ENCODE measurements around the gene NHLRC3. TPM values are rescaled to one million over a fixed set of nuclear protein-coding genes. Genes with fewer than 3 reads are reported as not detected.
"Not testable (repeated sequence)": the region's sequence is repeated elsewhere in the genome, so short reads cannot be mapped to it uniquely, and the experiment has no call there.

Gene NHLRC3
- total RNA-seq, 3 donors from 2014 or later (not counting 1 experiment from before 2014, with no cell fraction given), result 26.0 to 36.8 (median 28.3) TPM

DNA sequence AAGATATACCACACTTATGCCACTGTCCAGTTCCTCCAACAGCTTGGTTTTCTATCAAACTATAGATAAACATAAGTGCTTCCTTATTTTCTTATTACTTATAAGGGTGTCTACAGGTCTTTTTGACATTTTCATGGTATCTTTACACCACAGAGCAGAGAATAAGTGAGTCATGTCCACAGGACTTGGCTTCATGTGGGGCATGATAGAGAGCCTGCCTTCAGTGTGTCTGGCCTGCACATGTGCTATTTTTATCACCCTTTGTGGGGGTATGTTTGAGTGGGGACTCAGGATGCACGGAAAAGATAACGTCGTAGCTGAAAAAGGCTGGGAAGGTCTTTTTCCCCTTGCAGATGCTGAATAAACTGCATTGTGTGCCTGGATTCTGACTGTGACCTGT is 39.5 kb upstream of the NHLRC3 start:
- Histone ChIP-seq H3K4me1 (ENCODE audit: control insufficient read depth, insufficient read depth, low read length) (no peaks in the 10 kb centered on the region), H3K27ac (ENCODE audit: low read length) (no peak overlapping the region), H3K36me3 (ENCODE audit: control insufficient read depth, insufficient read depth, low read length) (no peaks in the 10 kb centered on the region), H3K9me3 (ENCODE audit: control insufficient read depth, insufficient read depth, low read length) (no peaks in the 10 kb centered on the region), H3K4me3 (ENCODE audit: low read length) (no peak overlapping the region), H3K27me3 (ENCODE audit: control insufficient read depth, insufficient read depth, low read length) (no peaks in the 10 kb centered on the region)
- WGBS (ENCODE audit: insufficient coverage), result 90% methylated on average over 3 of the region's 3 CpGs
- Mint-ChIP-seq H3K4me3 (no peak overlapping the region), H3K4me1 (no peaks in the 10 kb centered on the region), H3K36me3 (no peaks in the 10 kb centered on the region), H3K27me3 (ENCODE audit: low read depth in 2 of 2) (no peaks in the 10 kb centered on the region), H3K9me3 (no peaks in the 10 kb centered on the region), H3K27ac (no peak overlapping the region)
- ATAC-seq (no peak), DNase-seq (no peak)
- intact Hi-C loops (cut with micrococcal nuclease), result no loop called here
- no peak for TF ChIP-seq CTCF (IDR thresholded peaks at IDR 0.05)

- intact Hi-C loops (cut with micrococcal nuclease); H3K4me3 ChIP-seq (ENCODE audit: low read length): not testable (repeated sequence)
Measured at GRCh38 chr13:39006371-39007111, 31.7 kb upstream of the NHLRC3 start.

GRCh38 chr13:39012608-39013007 is 25.6 kb upstream of the NHLRC3 start:
- no peak for ATAC-seq
- no peak for DNase-seq
- Mint-ChIP-seq H3K4me3 (no peak overlapping the region), H3K36me3 (peaks cover 40% of the 10 kb centered on the region), H3K9me3 (no peaks in the 10 kb centered on the region), H3K4me1 (peaks cover 8% of the 10 kb centered on the region in 2 donors), H3K27ac (peak overlapping the region in 1 of 2 donors; percentile 10), H3K27me3 (ENCODE audit: low read depth in 2 of 2) (no peaks in the 10 kb centered on the region)
- Histone ChIP-seq H3K9me3 (ENCODE audit: control insufficient read depth, insufficient read depth, low read length) (no peaks in the 10 kb centered on the region), H3K4me1 (ENCODE audit: control insufficient read depth, insufficient read depth, low read length) (no peaks in the 10 kb centered on the region), H3K36me3 (ENCODE audit: control insufficient read depth, insufficient read depth, low read length) (peaks cover 80% of the 10 kb centered on the region), H3K27ac (ENCODE audit: low read length) (no peak overlapping the region), H3K27me3 (ENCODE audit: control insufficient read depth, insufficient read depth, low read length) (no peaks in the 10 kb centered on the region), H3K4me3 (ENCODE audit: low read length) (no peak overlapping the region)
- intact Hi-C loops (cut with micrococcal nuclease), result no loop called here
- WGBS (ENCODE audit: insufficient coverage), result 93% methylated on average over 7 of the region's 7 CpGs
- TF ChIP-seq CTCF (IDR thresholded peaks at IDR 0.05), result no peak

More at GRCh38 chr13:39006371-39007111, 31.7 kb upstream of the NHLRC3 start:
- DNase-seq; H3K27me3 Mint-ChIP-seq (ENCODE audit: low read depth in 2 of 2); H3K4me1 ChIP-seq (ENCODE audit: control insufficient read depth, insufficient read depth, low read length); H3K27me3 ChIP-seq (ENCODE audit: control insufficient read depth, insufficient read depth, low read length); H3K27ac ChIP-seq (ENCODE audit: low read length); H3K4me3 Mint-ChIP-seq; H3K9me3 ChIP-seq (ENCODE audit: control insufficient read depth, insufficient read depth, low read length); H3K27ac Mint-ChIP-seq; H3K4me1 Mint-ChIP-seq; H3K9me3 Mint-ChIP-seq; ATAC-seq: not testable (repeated sequence)
- peaks cover 15% of the 10 kb centered on the region for H3K36me3 Mint-ChIP-seq
- WGBS (ENCODE audit: insufficient coverage), result 93% methylated on average over 27 of the region's 29 CpGs
- peaks cover 26% of the 10 kb centered on the region for H3K36me3 ChIP-seq (ENCODE audit: control insufficient read depth, insufficient read depth, low read length)

GRCh38 chr13:39013462-39013861 is 24.8 kb upstream of the NHLRC3 start:
- H3K4me1 Mint-ChIP-seq, result peaks cover 16% of the 10 kb centered on the region in 2 donors
- no peaks in the 10 kb centered on the region for H3K27me3 ChIP-seq (ENCODE audit: control insufficient read depth, insufficient read depth, low read length)
- H3K4me3 ChIP-seq (ENCODE audit: low read length), result no peak overlapping the region
- peaks cover 77% of the 10 kb centered on the region for H3K36me3 ChIP-seq (ENCODE audit: control insufficient read depth, insufficient read depth, low read length)
- no peak overlapping the region for H3K4me3 Mint-ChIP-seq
- TF ChIP-seq CTCF (IDR thresholded peaks at IDR 0.05), result no peak
- ATAC-seq, result no peak
- 96% methylated on average over 5 of the region's 5 CpGs for WGBS (ENCODE audit: insufficient coverage)
- peak overlapping the region in 1 of 2 donors; percentile 10 for H3K27ac Mint-ChIP-seq
- no peak overlapping the region for H3K27ac ChIP-seq (ENCODE audit: low read length)
- no peak for DNase-seq
- H3K36me3 Mint-ChIP-seq, result peaks cover 36% of the 10 kb centered on the region
- H3K4me1 ChIP-seq (ENCODE audit: control insufficient read depth, insufficient read depth, low read length), result peaks cover 3% of the 10 kb centered on the region
- no peaks in the 10 kb centered on the region for H3K9me3 Mint-ChIP-seq
- intact Hi-C loops (cut with micrococcal nuclease), result no loop called here
- no peaks in the 10 kb centered on the region for H3K9me3 ChIP-seq (ENCODE audit: control insufficient read depth, insufficient read depth, low read length)
- no peaks in the 10 kb centered on the region for H3K27me3 Mint-ChIP-seq (ENCODE audit: low read depth in 2 of 2)

All from natural killer cell (primary cell).